Peyer's patch (tissue), 4 donors: ENCODE measurements around the gene DERL3.

Experiments used
- POLR2A ChIP-seq, 2 donors: fragments of 450-650 bp; IDR thresholded peaks; one replicate each; pipeline ENCODE4 v1.5.1; 2017; ENCODE audit warnings: antibody characterized with exemption in 2 of 2, mild to moderate bottlenecking in 2 of 2, moderate library complexity in 2 of 2
- TF ChIP-seq, protein P1 (sequence below), 6 experiments: fragments of 450-650 bp in 4 of 6; fragments of 200-600 bp in 2 of 6; sonication (generic) in 1 of 6; IDR thresholded peaks; one replicate each; pipeline ENCODE4 v1.5.1; 2017 to 2019; ENCODE audit warnings: antibody characterized with exemption in 6 of 6, mild to moderate bottlenecking in 3 of 6, moderate library complexity in 1 of 6

- TF ChIP-seq, protein P1, sequence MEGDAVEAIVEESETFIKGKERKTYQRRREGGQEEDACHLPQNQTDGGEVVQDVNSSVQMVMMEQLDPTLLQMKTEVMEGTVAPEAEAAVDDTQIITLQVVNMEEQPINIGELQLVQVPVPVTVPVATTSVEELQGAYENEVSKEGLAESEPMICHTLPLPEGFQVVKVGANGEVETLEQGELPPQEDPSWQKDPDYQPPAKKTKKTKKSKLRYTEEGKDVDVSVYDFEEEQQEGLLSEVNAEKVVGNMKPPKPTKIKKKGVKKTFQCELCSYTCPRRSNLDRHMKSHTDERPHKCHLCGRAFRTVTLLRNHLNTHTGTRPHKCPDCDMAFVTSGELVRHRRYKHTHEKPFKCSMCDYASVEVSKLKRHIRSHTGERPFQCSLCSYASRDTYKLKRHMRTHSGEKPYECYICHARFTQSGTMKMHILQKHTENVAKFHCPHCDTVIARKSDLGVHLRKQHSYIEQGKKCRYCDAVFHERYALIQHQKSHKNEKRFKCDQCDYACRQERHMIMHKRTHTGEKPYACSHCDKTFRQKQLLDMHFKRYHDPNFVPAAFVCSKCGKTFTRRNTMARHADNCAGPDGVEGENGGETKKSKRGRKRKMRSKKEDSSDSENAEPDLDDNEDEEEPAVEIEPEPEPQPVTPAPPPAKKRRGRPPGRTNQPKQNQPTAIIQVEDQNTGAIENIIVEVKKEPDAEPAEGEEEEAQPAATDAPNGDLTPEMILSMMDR (IDR thresholded peaks at IDR 0.05), result no peak
- TF ChIP-seq POLR2A (IDR thresholded peaks at IDR 0.05), result no peak
These were observed 1.3 kb downstream of the DERL3 start for GRCh38 chr22:23837496-23837859.
